ENCODE data around the gene TRAF7. TPM values are rescaled to one million over a fixed set of nuclear protein-coding genes. Genes with fewer than 3 reads are reported as not detected.
A peak's percentile ranks its signal among the peaks of the same experiment; 100 is the strongest.

Gene TRAF7
- total and polyA plus RNA-seq, 2 of the 13 experiments (the other 11 are each of a cell fraction or from before 2014, with no cell fraction given): 47.9 to 65.6 TPM

GRCh38 chr16:2223221-2223941, 67.8 kb downstream of the TRAF7 start, which contains the start of gene E4F1 (continued):
- TF ChIP-seq AFF4 (CRISPR knock-in tag; IDR thresholded peaks at IDR 0.05) (peak; percentile 35; the same call in 1 of the 2 replicates), FIP1L1 (IDR thresholded peaks at IDR 0.05; ENCODE audit: borderline replicate concordance, insufficient read depth, low read depth, low read length) (no peak), TBX3 (IDR thresholded peaks at IDR 0.05; ENCODE audit: borderline replicate concordance) (peak; percentile 19; the same call in 1 of the 2 replicates), CBX2 (IDR thresholded peaks at IDR 0.05; ENCODE audit: low read depth, low read length) (no peak), CBX2 (CRISPR knock-in tag; IDR thresholded peaks at IDR 0.05; ENCODE audit: low read depth) (no peak), GLI4 (CRISPR knock-in tag; IDR thresholded peaks at IDR 0.05; ENCODE audit: borderline replicate concordance) (peak; percentile 75; the same call in 1 of the 2 replicates), HHEX (CRISPR knock-in tag; IDR thresholded peaks at IDR 0.05) (no peak), ZNF280B (CRISPR knock-in tag; IDR thresholded peaks at IDR 0.05; ENCODE audit: borderline replicate concordance) (no peak), DMAP1 (CRISPR knock-in tag; IDR thresholded peaks at IDR 0.05) (peak; percentile 69), ZNF235 (CRISPR knock-in tag; IDR thresholded peaks at IDR 0.05; ENCODE audit: borderline replicate concordance) (no peak; the same call in 1 of the 2 replicates), RFX3 (CRISPR knock-in tag; IDR thresholded peaks at IDR 0.05) (peak; percentile 95), PBX3 (CRISPR knock-in tag; IDR thresholded peaks at IDR 0.05; ENCODE audit: borderline replicate concordance) (0 out of 2 replicates have a peak, but pooled peaks have one; percentile 76), KLF9 (CRISPR knock-in tag; IDR thresholded peaks at IDR 0.05; ENCODE audit: low read depth) (no peak; the same call in 1 of the 2 replicates), PAX8 (CRISPR knock-in tag; IDR thresholded peaks at IDR 0.05; ENCODE audit: borderline replicate concordance) (no peak), ZBTB46 (CRISPR knock-in tag; IDR thresholded peaks at IDR 0.05; ENCODE audit: borderline replicate concordance) (no peak), TEAD3 (CRISPR knock-in tag; optimal IDR thresholded peaks at IDR 0.05; ENCODE audit: borderline replicate concordance) (peak; percentile 60), ZNF7 (CRISPR knock-in tag; IDR thresholded peaks at IDR 0.05) (no peak), ZNF281 (CRISPR knock-in tag; IDR thresholded peaks at IDR 0.05; ENCODE audit: borderline replicate concordance) (no peak)
